ENCODE results near the gene CDIPT.

Gene CDIPT

DNA sequence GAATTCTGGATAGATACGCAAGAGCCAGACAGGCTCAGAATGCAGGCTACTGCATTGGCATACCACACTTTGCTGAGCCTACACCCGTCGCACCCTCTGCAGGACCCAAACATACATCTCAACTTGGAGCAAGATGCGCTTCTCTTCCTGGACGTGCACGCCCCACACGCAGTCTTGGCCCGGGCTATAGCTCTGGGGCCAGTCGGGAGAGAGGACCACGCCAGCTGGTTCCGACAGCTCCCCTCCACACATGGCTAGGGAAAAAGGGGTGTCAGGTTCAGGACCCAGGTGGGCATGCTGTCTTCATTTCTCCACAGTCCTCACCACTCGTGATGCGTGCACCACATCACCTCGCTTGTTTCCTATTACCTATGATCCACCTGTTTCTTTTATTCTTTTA, 15.1 kb upstream of the CDIPT start:
- no peak overlapping the region for H3K4me3 ChIP-seq (ENCODE audit: insufficient read depth in 1 of 2, low read depth in 1 of 2, low read length in 2 of 2)
- no peak overlapping the region for H3K14ac ChIP-seq (ENCODE audit: low read length in 2 of 2)
- H2BK120ac ChIP-seq (ENCODE audit: low read depth, low read length) = no peak overlapping the region
- no peak overlapping the region for H2BK12ac ChIP-seq (ENCODE audit: low read length in 2 of 2)
- H3K18ac ChIP-seq (ENCODE audit: low read depth in 1 of 2, low read length in 2 of 2) = no peak overlapping the region
- H2BK15ac ChIP-seq (ENCODE audit: low read depth, poor library complexity, severe bottlenecking) = no peak overlapping the region
- no peak overlapping the region for H4K8ac ChIP-seq (ENCODE audit: low read length)
- no peak overlapping the region for H2BK5ac ChIP-seq (ENCODE audit: low read depth, low read length, poor library complexity, severe bottlenecking)
- no peak for DNase-seq
- peaks cover 0 to 35% of the 10 kb centered on the region in 2 experiments for H3K36me3 ChIP-seq (ENCODE audit: control insufficient read depth in 1 of 2, insufficient read depth in 2 of 2, low read depth in 1 of 2, low read length in 2 of 2)
- H2AFZ ChIP-seq (ENCODE audit: low read depth, low read length) = no peak overlapping the region
- no peaks in the 10 kb centered on the region for H3K79me1 ChIP-seq (replicated peaks; ENCODE audit: low read length, poor library complexity, severe bottlenecking)
- no peak overlapping the region for H2AK5ac ChIP-seq (ENCODE audit: low read length, severe bottlenecking)
- H4K91ac ChIP-seq (ENCODE audit: low read length) = no peak overlapping the region
- 96% methylated on average over 11 of the region's 14 CpGs for WGBS
- peaks cover 2% of the 10 kb centered on the region for H3K4me1 ChIP-seq (ENCODE audit: control insufficient read depth, insufficient read depth, low read depth, low read length)
- H3K23ac ChIP-seq (ENCODE audit: low read length in 2 of 2) = no peak overlapping the region
- no peak overlapping the region for H3K4me2 ChIP-seq (ENCODE audit: low read length, poor library complexity, severe bottlenecking)
- peaks cover 5% of the 10 kb centered on the region for H3K9me3 ChIP-seq (ENCODE audit: control insufficient read depth, low read length)
- peaks cover 24 to 45% of the 10 kb centered on the region in 2 experiments for H3K27me3 ChIP-seq (ENCODE audit: control insufficient read depth in 1 of 2, insufficient read depth in 1 of 2, low read length in 2 of 2)
- H3K4ac ChIP-seq (ENCODE audit: low read depth in 1 of 2, low read length in 2 of 2) = no peak overlapping the region
- no peak overlapping the region for H3K9ac ChIP-seq (ENCODE audit: low read length)
- H3K27ac ChIP-seq (ENCODE audit: low read length, poor library complexity, severe bottlenecking) = no peak overlapping the region

DNA sequence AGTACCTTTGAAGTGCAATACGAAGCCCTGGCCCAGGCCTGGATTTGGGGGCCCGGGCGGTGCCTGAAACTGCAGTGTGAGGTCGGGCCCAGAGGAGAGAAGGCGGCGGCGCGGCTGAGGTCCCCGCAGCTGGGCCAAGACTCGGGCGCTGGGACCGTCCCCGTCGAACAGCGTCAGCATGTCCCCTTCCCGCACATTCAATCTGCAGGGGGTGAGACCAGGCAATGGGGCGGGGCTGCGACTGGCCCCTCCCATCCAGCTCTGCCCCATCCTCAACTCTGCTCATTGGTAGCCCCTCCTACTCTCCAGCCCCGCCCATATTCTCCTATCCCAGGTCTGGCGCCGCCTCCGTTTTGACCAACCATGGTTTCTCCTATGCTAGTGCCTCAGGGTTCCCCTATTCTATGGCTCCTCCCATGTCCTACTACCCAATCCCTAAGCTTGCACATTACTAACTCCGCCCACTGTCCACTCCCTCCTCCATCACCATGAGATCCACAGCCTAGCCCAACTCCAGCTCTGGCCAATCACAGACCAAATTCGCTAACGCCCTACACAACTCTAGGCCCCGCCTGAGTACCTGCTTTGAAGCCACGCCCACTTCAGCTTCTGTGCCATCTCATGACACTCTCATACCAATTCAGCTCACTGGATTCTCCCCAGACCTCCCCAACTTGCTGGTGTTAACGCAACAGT, 14.4 kb upstream of the CDIPT start:
- Histone ChIP-seq H3K9me3 (ENCODE audit: control insufficient read depth, low read length) (peaks cover 5% of the 10 kb centered on the region), H3K36me3 (ENCODE audit: control insufficient read depth in 1 of 2, insufficient read depth in 2 of 2, low read depth in 1 of 2, low read length in 2 of 2) (peaks cover 0 to 38% of the 10 kb centered on the region in 2 experiments), H2BK120ac (ENCODE audit: low read depth, low read length) (no peak overlapping the region), H3K27ac (ENCODE audit: low read length, poor library complexity, severe bottlenecking) (no peak overlapping the region), H2BK12ac (ENCODE audit: low read length in 2 of 2) (no peak overlapping the region), H3K4me3 (ENCODE audit: insufficient read depth in 1 of 2, low read depth in 1 of 2, low read length in 2 of 2) (no peak overlapping the region), H3K27me3 (ENCODE audit: control insufficient read depth in 1 of 2, insufficient read depth in 1 of 2, low read length in 2 of 2) (peaks cover 24 to 41% of the 10 kb centered on the region in 2 experiments), H3K4me1 (ENCODE audit: control insufficient read depth, insufficient read depth, low read depth, low read length) (peaks cover 2% of the 10 kb centered on the region), H3K18ac (ENCODE audit: low read depth in 1 of 2, low read length in 2 of 2) (no peak overlapping the region), H2BK15ac (ENCODE audit: low read depth, poor library complexity, severe bottlenecking) (no peak overlapping the region), H4K91ac (ENCODE audit: low read length) (no peak overlapping the region), H2BK5ac (ENCODE audit: low read depth, low read length, poor library complexity, severe bottlenecking) (no peak overlapping the region), H3K14ac (ENCODE audit: low read length in 2 of 2) (no peak overlapping the region), H2AFZ (ENCODE audit: low read depth, low read length) (no peak overlapping the region), H3K23ac (ENCODE audit: low read length in 2 of 2) (no peak overlapping the region), H2AK5ac (ENCODE audit: low read length, severe bottlenecking) (no peak overlapping the region), H4K8ac (ENCODE audit: low read length) (no peak overlapping the region), H3K79me1 (replicated peaks; ENCODE audit: low read length, poor library complexity, severe bottlenecking) (no peaks in the 10 kb centered on the region), H3K4me2 (ENCODE audit: low read length, poor library complexity, severe bottlenecking) (no peak overlapping the region), H3K9ac (ENCODE audit: low read length) (no peak overlapping the region), H3K4ac (ENCODE audit: low read depth in 1 of 2, low read length in 2 of 2) (no peak overlapping the region)
- WGBS = 23% methylated on average over 28 of the region's 28 CpGs
- DNase-seq = peak; percentile 49

DNA sequence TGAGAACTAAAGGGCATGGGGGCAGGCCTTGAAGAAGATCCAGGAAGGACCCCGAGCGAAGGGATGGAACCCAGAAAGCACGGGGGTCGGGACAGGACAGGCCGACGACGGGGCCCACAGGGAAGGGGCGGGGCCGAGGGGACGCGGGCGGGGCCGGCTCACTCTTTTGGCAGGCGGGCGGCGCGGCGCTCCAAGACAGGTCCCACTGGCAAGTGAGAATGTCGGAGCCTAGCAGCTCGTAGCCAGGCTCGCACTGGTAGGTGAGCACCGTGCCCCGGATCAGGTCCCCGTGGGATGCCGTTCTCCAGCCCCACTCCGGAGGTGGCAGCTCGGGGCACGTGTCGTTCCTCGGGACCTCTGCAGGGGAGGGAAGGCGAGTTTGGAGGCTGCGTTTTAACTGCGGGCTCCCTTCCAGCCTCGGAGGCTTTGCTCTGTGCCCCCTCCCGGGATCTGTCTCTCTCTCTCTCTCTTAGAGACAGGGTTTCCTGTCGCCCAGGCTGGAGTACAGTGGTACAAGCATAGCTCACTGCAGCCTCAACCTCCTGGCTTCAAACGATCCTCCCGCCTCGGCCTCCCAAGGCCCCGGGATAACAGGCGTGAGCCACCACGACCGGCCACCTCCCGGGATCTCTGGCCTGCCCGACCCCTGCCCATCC, 13.7 kb upstream of the CDIPT start:
- no peak overlapping the region for H4K8ac ChIP-seq (ENCODE audit: low read length)
- H2BK120ac ChIP-seq (ENCODE audit: low read depth, low read length) = no peak overlapping the region
- no peak overlapping the region for H2BK5ac ChIP-seq (ENCODE audit: low read depth, low read length, poor library complexity, severe bottlenecking)
- H3K4ac ChIP-seq (ENCODE audit: low read depth in 1 of 2, low read length in 2 of 2) = no peak overlapping the region
- H4K91ac ChIP-seq (ENCODE audit: low read length) = no peak overlapping the region
- H2AK5ac ChIP-seq (ENCODE audit: low read length, severe bottlenecking) = no peak overlapping the region
- H3K79me1 ChIP-seq (replicated peaks; ENCODE audit: low read length, poor library complexity, severe bottlenecking) = no peaks in the 10 kb centered on the region
- no peak overlapping the region for H2BK15ac ChIP-seq (ENCODE audit: low read depth, poor library complexity, severe bottlenecking)
- no peak overlapping the region for H2AFZ ChIP-seq (ENCODE audit: low read depth, low read length)
- H3K4me3 ChIP-seq (ENCODE audit: insufficient read depth in 1 of 2, low read depth in 1 of 2, low read length in 2 of 2) = peak overlapping the region in 1 of 2 experiments; percentile 58
- WGBS = 11% methylated on average over 36 of the region's 45 CpGs
- H3K18ac ChIP-seq (ENCODE audit: low read depth in 1 of 2, low read length in 2 of 2) = no peak overlapping the region
- peaks cover 5% of the 10 kb centered on the region for H3K9me3 ChIP-seq (ENCODE audit: control insufficient read depth, low read length)
- peaks cover 2% of the 10 kb centered on the region for H3K4me1 ChIP-seq (ENCODE audit: control insufficient read depth, insufficient read depth, low read depth, low read length)
- DNase-seq = no peak
- H3K27me3 ChIP-seq (ENCODE audit: control insufficient read depth in 1 of 2, insufficient read depth in 1 of 2, low read length in 2 of 2) = peaks cover 24 to 46% of the 10 kb centered on the region in 2 experiments
- no peak overlapping the region for H3K14ac ChIP-seq (ENCODE audit: low read length in 2 of 2)
- H3K36me3 ChIP-seq (ENCODE audit: control insufficient read depth in 1 of 2, insufficient read depth in 2 of 2, low read depth in 1 of 2, low read length in 2 of 2) = peaks cover 0 to 45% of the 10 kb centered on the region in 2 experiments
- H3K4me2 ChIP-seq (ENCODE audit: low read length, poor library complexity, severe bottlenecking) = no peak overlapping the region
- no peak overlapping the region for H3K9ac ChIP-seq (ENCODE audit: low read length)
- H3K23ac ChIP-seq (ENCODE audit: low read length in 2 of 2) = no peak overlapping the region
- no peak overlapping the region for H3K27ac ChIP-seq (ENCODE audit: low read length, poor library complexity, severe bottlenecking)
- H2BK12ac ChIP-seq (ENCODE audit: low read length in 2 of 2) = no peak overlapping the region

DNA sequence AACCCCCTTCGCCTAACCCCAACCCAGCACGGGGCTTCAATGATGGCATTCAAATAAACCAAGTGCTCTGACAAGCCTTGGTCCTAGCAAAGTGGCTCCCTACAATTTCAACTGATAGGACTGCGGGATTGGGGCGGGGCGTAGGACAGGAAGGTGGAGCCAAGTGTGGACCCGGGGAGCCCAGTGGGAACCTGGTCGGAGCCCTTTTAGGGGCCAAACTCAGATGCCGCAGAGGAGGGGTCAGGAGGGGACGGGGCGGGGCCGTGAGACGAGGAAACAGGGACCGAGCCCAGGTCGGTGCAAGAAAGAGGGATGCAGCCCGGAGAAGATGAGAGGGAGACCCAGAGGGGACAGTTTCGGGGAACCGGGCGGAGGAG, 13.2 kb upstream of the CDIPT start:
- Histone ChIP-seq H3K79me1 (replicated peaks; ENCODE audit: low read length, poor library complexity, severe bottlenecking) (no peaks in the 10 kb centered on the region), H3K4me1 (ENCODE audit: control insufficient read depth, insufficient read depth, low read depth, low read length) (peaks cover 2% of the 10 kb centered on the region), H3K9me3 (ENCODE audit: control insufficient read depth, low read length) (peaks cover 5% of the 10 kb centered on the region), H3K36me3 (ENCODE audit: control insufficient read depth in 1 of 2, insufficient read depth in 2 of 2, low read depth in 1 of 2, low read length in 2 of 2) (peaks cover 0 to 49% of the 10 kb centered on the region in 2 experiments), H3K9ac (ENCODE audit: low read length) (no peak overlapping the region), H3K4me2 (ENCODE audit: low read length, poor library complexity, severe bottlenecking) (no peak overlapping the region), H3K27ac (ENCODE audit: low read length, poor library complexity, severe bottlenecking) (no peak overlapping the region), H3K14ac (ENCODE audit: low read length in 2 of 2) (no peak overlapping the region), H3K23ac (ENCODE audit: low read length in 2 of 2) (no peak overlapping the region), H3K4me3 (ENCODE audit: insufficient read depth in 1 of 2, low read depth in 1 of 2, low read length in 2 of 2) (peak overlapping the region in 1 of 2 experiments; percentile 58), H3K4ac (ENCODE audit: low read depth in 1 of 2, low read length in 2 of 2) (no peak overlapping the region), H3K18ac (ENCODE audit: low read depth in 1 of 2, low read length in 2 of 2) (no peak overlapping the region), H2BK5ac (ENCODE audit: low read depth, low read length, poor library complexity, severe bottlenecking) (no peak overlapping the region), H4K8ac (ENCODE audit: low read length) (no peak overlapping the region), H2BK12ac (ENCODE audit: low read length in 2 of 2) (no peak overlapping the region), H2BK120ac (ENCODE audit: low read depth, low read length) (no peak overlapping the region), H4K91ac (ENCODE audit: low read length) (no peak overlapping the region), H2AK5ac (ENCODE audit: low read length, severe bottlenecking) (no peak overlapping the region), H3K27me3 (ENCODE audit: control insufficient read depth in 1 of 2, insufficient read depth in 1 of 2, low read length in 2 of 2) (peaks cover 24 to 47% of the 10 kb centered on the region in 2 experiments), H2BK15ac (ENCODE audit: low read depth, poor library complexity, severe bottlenecking) (no peak overlapping the region), H2AFZ (ENCODE audit: low read depth, low read length) (no peak overlapping the region)
- DNase-seq = no peak
- WGBS = 27% methylated on average over 18 of the region's 18 CpGs

Data from mesenchymal stem cell (in vitro differentiated cells and primary cell).